ENCODE data around the gene RUNX2. TPM values are rescaled to one million over a fixed set of nuclear protein-coding genes. Genes with fewer than 3 reads are reported as not detected.

Gene RUNX2
- total RNA-seq, 3 donors from 2014 or later, result 26.5 to 37.0 (median 31.0) TPM

- Mint-ChIP-seq H3K36me3 (ENCODE audit: insufficient read depth) (peaks cover 14% of the 10 kb centered on the region), H3K9me3 (no peaks in the 10 kb centered on the region), H3K27me3 (ENCODE audit: low read depth) (no peaks in the 10 kb centered on the region), H3K4me3 (no peak overlapping the region), H3K4me1 (ENCODE audit: low read depth) (peaks cover 13% of the 10 kb centered on the region)
- DNase-seq (no peak), ATAC-seq (no peak)
Observed at GRCh38 chr6:45518013-45518720, 190.0 kb downstream of the RUNX2 start.

- peaks cover 13% of the 10 kb centered on the region for H3K4me1 Mint-ChIP-seq (ENCODE audit: low read depth)
- DNase-seq (no peak), ATAC-seq (no peak)
- H3K36me3 Mint-ChIP-seq (ENCODE audit: insufficient read depth), result peaks cover 4% of the 10 kb centered on the region
- H3K4me3 Mint-ChIP-seq, result no peak overlapping the region
- H3K9me3 Mint-ChIP-seq, result no peaks in the 10 kb centered on the region
- H3K27me3 Mint-ChIP-seq (ENCODE audit: low read depth), result no peaks in the 10 kb centered on the region
Observed at GRCh38 chr6:45521226-45521625, 193.1 kb downstream of the RUNX2 start.

GRCh38 chr6:45522486-45522885, 194.4 kb downstream of the RUNX2 start:
- Mint-ChIP-seq H3K27me3 (ENCODE audit: low read depth) (no peaks in the 10 kb centered on the region), H3K4me3 (no peak overlapping the region), H3K9me3 (peaks cover 4% of the 10 kb centered on the region), H3K36me3 (ENCODE audit: insufficient read depth) (peaks cover 9% of the 10 kb centered on the region), H3K4me1 (ENCODE audit: low read depth) (peaks cover 11% of the 10 kb centered on the region)
- no peak for ATAC-seq
- no peak for DNase-seq

- Mint-ChIP-seq H3K4me3 (no peak overlapping the region), H3K9me3 (peaks cover 8% of the 10 kb centered on the region), H3K4me1 (ENCODE audit: low read depth) (no peaks in the 10 kb centered on the region), H3K27me3 (ENCODE audit: low read depth) (no peaks in the 10 kb centered on the region), H3K36me3 (ENCODE audit: insufficient read depth) (peaks cover 10% of the 10 kb centered on the region)
- ATAC-seq (no peak), DNase-seq (no peak)
Observed at GRCh38 chr6:45527210-45527609, 199.1 kb downstream of the RUNX2 start.

- Mint-ChIP-seq H3K27me3 (ENCODE audit: low read depth) (no peaks in the 10 kb centered on the region), H3K9me3 (peaks cover 4% of the 10 kb centered on the region), H3K4me3 (no peak overlapping the region), H3K4me1 (ENCODE audit: low read depth) (peaks cover 4% of the 10 kb centered on the region), H3K36me3 (ENCODE audit: insufficient read depth) (peaks cover 19% of the 10 kb centered on the region)
- DNase-seq (no peak), ATAC-seq (no peak)
Observed at GRCh38 chr6:45531999-45532595, 204.0 kb downstream of the RUNX2 start.

- Mint-ChIP-seq H3K36me3 (ENCODE audit: insufficient read depth) (peaks cover 17% of the 10 kb centered on the region), H3K4me1 (ENCODE audit: low read depth) (peaks cover 4% of the 10 kb centered on the region), H3K27me3 (ENCODE audit: low read depth) (no peaks in the 10 kb centered on the region), H3K9me3 (peaks cover 3% of the 10 kb centered on the region), H3K4me3 (no peak overlapping the region)
- no peak for ATAC-seq
- DNase-seq, result no peak
Observed at GRCh38 chr6:45532721-45533210, 204.6 kb downstream of the RUNX2 start.

- Mint-ChIP-seq H3K27me3 (ENCODE audit: low read depth) (no peaks in the 10 kb centered on the region), H3K36me3 (ENCODE audit: insufficient read depth) (peaks cover 15% of the 10 kb centered on the region), H3K4me1 (ENCODE audit: low read depth) (peaks cover 4% of the 10 kb centered on the region), H3K4me3 (no peak overlapping the region), H3K9me3 (no peaks in the 10 kb centered on the region)
- ATAC-seq, result no peak
- no peak for DNase-seq
Observed at GRCh38 chr6:45533386-45533785, 205.3 kb downstream of the RUNX2 start.

- Mint-ChIP-seq H3K36me3 (ENCODE audit: insufficient read depth) (peaks cover 16% of the 10 kb centered on the region), H3K9me3 (no peaks in the 10 kb centered on the region), H3K4me1 (ENCODE audit: low read depth) (peaks cover 12% of the 10 kb centered on the region), H3K27me3 (ENCODE audit: low read depth) (no peaks in the 10 kb centered on the region), H3K4me3 (no peak overlapping the region)
- DNase-seq, result no peak
- ATAC-seq, result no peak
Observed at GRCh38 chr6:45535933-45536332, 207.8 kb downstream of the RUNX2 start.

GRCh38 chr6:45537539-45537938, 209.4 kb downstream of the RUNX2 start:
- H3K27me3 Mint-ChIP-seq (ENCODE audit: low read depth), result no peaks in the 10 kb centered on the region
- no peak overlapping the region for H3K4me3 Mint-ChIP-seq
- peaks cover 24% of the 10 kb centered on the region for H3K36me3 Mint-ChIP-seq (ENCODE audit: insufficient read depth)
- H3K9me3 Mint-ChIP-seq, result no peaks in the 10 kb centered on the region
- DNase-seq, result no peak
- ATAC-seq, result no peak
- peaks cover 12% of the 10 kb centered on the region for H3K4me1 Mint-ChIP-seq (ENCODE audit: low read depth)

GRCh38 chr6:45538641-45539547, 210.8 kb downstream of the RUNX2 start:
- no peak for DNase-seq
- H3K27me3 Mint-ChIP-seq (ENCODE audit: low read depth), result no peaks in the 10 kb centered on the region
- no peaks in the 10 kb centered on the region for H3K9me3 Mint-ChIP-seq
- no peak for ATAC-seq
- peaks cover 24% of the 10 kb centered on the region for H3K36me3 Mint-ChIP-seq (ENCODE audit: insufficient read depth)
- H3K4me1 Mint-ChIP-seq (ENCODE audit: low read depth), result peaks cover 17% of the 10 kb centered on the region
- H3K4me3 Mint-ChIP-seq, result no peak overlapping the region

- Mint-ChIP-seq H3K27me3 (ENCODE audit: low read depth) (no peaks in the 10 kb centered on the region), H3K4me1 (ENCODE audit: low read depth) (peaks cover 16% of the 10 kb centered on the region), H3K36me3 (ENCODE audit: insufficient read depth) (peaks cover 21% of the 10 kb centered on the region), H3K4me3 (no peak overlapping the region), H3K9me3 (no peaks in the 10 kb centered on the region)
- DNase-seq, result no peak
- no peak for ATAC-seq
Observed at GRCh38 chr6:45540375-45540920, 212.3 kb downstream of the RUNX2 start.

- DNase-seq (no peak), ATAC-seq (no peak)
- Mint-ChIP-seq H3K36me3 (ENCODE audit: insufficient read depth) (peaks cover 23% of the 10 kb centered on the region), H3K9me3 (no peaks in the 10 kb centered on the region), H3K4me3 (no peak overlapping the region), H3K4me1 (ENCODE audit: low read depth) (peaks cover 16% of the 10 kb centered on the region), H3K27me3 (ENCODE audit: low read depth) (no peaks in the 10 kb centered on the region)
Observed at GRCh38 chr6:45541934-45542333, 213.8 kb downstream of the RUNX2 start.

- peaks cover 33% of the 10 kb centered on the region for H3K36me3 Mint-ChIP-seq (ENCODE audit: insufficient read depth)
- ATAC-seq, result peak; percentile 51 to 75
- H3K27me3 Mint-ChIP-seq (ENCODE audit: low read depth), result no peaks in the 10 kb centered on the region
- H3K9me3 Mint-ChIP-seq, result no peaks in the 10 kb centered on the region
- DNase-seq, result no peak
- H3K4me3 Mint-ChIP-seq, result no peak overlapping the region
- H3K4me1 Mint-ChIP-seq (ENCODE audit: low read depth), result peaks cover 16% of the 10 kb centered on the region
Observed at GRCh38 chr6:45543298-45544235, 215.4 kb downstream of the RUNX2 start.

Measured in activated T-cell treated with anti-CD3 and anti-CD28 coated beads, Interleukin-2, amount 50 U/mL, for 4 hours (primary cell).